Measurements from ENCODE around the gene PCDHA10. TPM values are rescaled to one million over a fixed set of nuclear protein-coding genes. Genes with fewer than 3 reads are reported as not detected.
"Not testable (repeated sequence)": the region's sequence is repeated elsewhere in the genome, so short reads cannot be mapped to it uniquely, and the experiment has no call there.

PCDHA10 gene
- total RNA-seq, 4 donors from 2014 or later: 0.78 to 4.4 (median 2.4) TPM

- TF ChIP-seq CTCF (IDR thresholded peaks at IDR 0.05) (no peak), EP300 (IDR thresholded peaks at IDR 0.05) (no peak), POLR2A (IDR thresholded peaks at IDR 0.05) (no peak)
- no peak for DNase-seq (ENCODE audit: low spot score in 2 of 2)
- Histone ChIP-seq H3K4me1 (no peaks in the 10 kb centered on the region), H3K27me3 (no peaks in the 10 kb centered on the region), H3K36me3 (no peaks in the 10 kb centered on the region), H3K4me3 (peak overlapping the region in 1 of 4 donors; percentile 37), H3K27ac (no peak overlapping the region), H3K9me3 (peaks cover 0 to 47% (median 3%) of the 10 kb centered on the region in 4 donors)
- 63 to 67% methylated on average over 5 of the region's 5 CpGs for WGBS, 2 donors
Measured at GRCh38 chr5:140869555-140869886, 13.8 kb downstream of the PCDHA10 start.

- no peaks in the 10 kb centered on the region for H3K27me3 ChIP-seq
- no peaks in the 10 kb centered on the region for H3K4me1 ChIP-seq
- no peak for TF ChIP-seq POLR2A (IDR thresholded peaks at IDR 0.05)
- no peak for TF ChIP-seq CTCF (IDR thresholded peaks at IDR 0.05)
- no peak for TF ChIP-seq EP300 (IDR thresholded peaks at IDR 0.05)
- H3K4me3 ChIP-seq: no peak overlapping the region
- peaks cover 0 to 48% (median 4%) of the 10 kb centered on the region in 4 donors for H3K9me3 ChIP-seq
- H3K27ac ChIP-seq: no peak overlapping the region
- H3K36me3 ChIP-seq: no peaks in the 10 kb centered on the region
- DNase-seq (ENCODE audit: low spot score in 2 of 2): no peak
- 45 to 56% methylated on average over 83 to 110 of the region's 114 CpGs for WGBS, 2 donors
Measured at GRCh38 chr5:140870221-140871201, 14.8 kb downstream of the PCDHA10 start.

GRCh38 chr5:140875085-140876065 is 19.7 kb downstream of the PCDHA10 start, which contains the start of gene PCDHA12:
PCDHA12 (plus strand) TSS chr5:140875308; CDS start chr5:140875473, 165 bp downstream.
- peak within 1 kb of the TSS in 1 of 4 donors; percentile 39 for H3K4me3 ChIP-seq

GRCh38 chr5:140876541-140877261 is 21.0 kb downstream of the PCDHA10 start:
- DNase-seq (ENCODE audit: low spot score in 2 of 2); H3K27ac ChIP-seq; H3K27me3 ChIP-seq; H3K4me1 ChIP-seq; H3K36me3 ChIP-seq; H3K4me3 ChIP-seq: not testable (repeated sequence)
- H3K9me3 ChIP-seq: peaks cover 0 to 47% (median 9%) of the 10 kb centered on the region in 4 donors
- WGBS, 2 donors: 49 to 52% methylated on average over 43 to 67 of the region's 80 CpGs

More at GRCh38 chr5:140875085-140876065, 19.7 kb downstream of the PCDHA10 start, which contains the start of gene PCDHA12:
- H3K27ac ChIP-seq: no peak within 1 kb of the TSS
- TF ChIP-seq POLR2A (IDR thresholded peaks at IDR 0.05): no peak
- TF ChIP-seq EP300 (IDR thresholded peaks at IDR 0.05): no peak
- no peak for TF ChIP-seq CTCF (IDR thresholded peaks at IDR 0.05)
- 17 to 18% methylated on average over 47 of the region's 47 CpGs for WGBS, 2 donors
- no peaks in the 10 kb centered on the region for H3K4me1 ChIP-seq
- DNase-seq (ENCODE audit: low spot score in 2 of 2): no peak
- no peaks in the 10 kb centered on the region for H3K27me3 ChIP-seq
- H3K9me3 ChIP-seq: peaks cover 0 to 47% (median 8%) of the 10 kb centered on the region in 4 donors
- no peaks in the 10 kb centered on the region for H3K36me3 ChIP-seq

- no peaks in the 10 kb centered on the region for H3K27me3 ChIP-seq
- H3K27ac ChIP-seq: no peak overlapping the region
- H3K9me3 ChIP-seq: peaks cover 0 to 51% (median 11%) of the 10 kb centered on the region in 4 donors
- DNase-seq (ENCODE audit: low spot score in 2 of 2): no peak
- H3K4me3 ChIP-seq: no peak overlapping the region
- TF ChIP-seq POLR2A (IDR thresholded peaks at IDR 0.05) (no peak), EP300 (IDR thresholded peaks at IDR 0.05) (no peak), CTCF (IDR thresholded peaks at IDR 0.05) (no peak)
- WGBS, 2 donors: 49 to 54% methylated on average over 3 to 21 of the region's 37 CpGs
- no peaks in the 10 kb centered on the region for H3K36me3 ChIP-seq
- H3K4me1 ChIP-seq: no peaks in the 10 kb centered on the region
Measured at GRCh38 chr5:140877262-140877581, 21.5 kb downstream of the PCDHA10 start.
